CD14-positive monocyte (primary cell): Measurements from ENCODE around the gene AGBL2. TPM values are rescaled to one million over a fixed set of nuclear protein-coding genes. Genes with fewer than 3 reads are reported as not detected.

Experiments
- DNase-seq, 3 donors: peaks; one replicate each; pipeline ENCODE4 v3.0.0-alpha.2; 2011 to 2022
- H2AFZ ChIP-seq: 2 replicates; pipeline ENCODE4 v1.6.0; 2012; ENCODE audit warnings: mild to moderate bottlenecking, low read depth, low read length, inconsistent platforms; ENCODE audit not compliant: insufficient read depth, poor library complexity, severe bottlenecking
- H3K27ac ChIP-seq, 2 donors: 1 replicate in 1 of 2; 2 replicates in 1 of 2; pipeline ENCODE4 v1.5.1; 2012 to 2013; ENCODE audit warnings: low read length in 2 of 2, control low read depth in 1 of 2, inconsistent platforms in 1 of 2, low read depth in 1 of 2, mild to moderate bottlenecking in 1 of 2
- H3K27me3 ChIP-seq, 2 donors: one replicate each; pipeline versions ENCODE4 v1.6.0 to v1.6.1; 2011 to 2013; ENCODE audit warnings: low read length in 2 of 2; ENCODE audit not compliant: control insufficient read depth in 2 of 2, insufficient read depth in 2 of 2
- H3K36me3 ChIP-seq, 2 donors: replicated peaks in 1 of 2; 1 replicate in 1 of 2; 2 replicates in 1 of 2; pipeline versions ENCODE4 v1.5.1 to v1.6.1; 2012 to 2013; ENCODE audit warnings: low read length in 2 of 2, control low read depth in 1 of 2, inconsistent platforms in 1 of 2, mild to moderate bottlenecking in 1 of 2; ENCODE audit not compliant: insufficient read depth in 2 of 2, control insufficient read depth in 1 of 2
- H3K4me1 ChIP-seq, 2 donors: 1 replicate in 1 of 2; 2 replicates in 1 of 2; pipeline versions ENCODE4 v1.5.1 to v1.6.1; 2012 to 2013; ENCODE audit warnings: low read length in 2 of 2, control low read depth in 1 of 2, inconsistent platforms in 1 of 2, mild to moderate bottlenecking in 1 of 2, moderate library complexity in 1 of 2; ENCODE audit not compliant: insufficient read depth in 2 of 2, control insufficient read depth in 1 of 2
- H3K4me2 ChIP-seq: replicated peaks from 2 replicates; pipeline ENCODE3; 2012; ENCODE audit warnings: low read length, moderate library complexity, mild to moderate bottlenecking; ENCODE audit not compliant: poor library complexity, severe bottlenecking; ENCODE audit errors: extremely low read depth
- H3K4me3 ChIP-seq, 3 experiments: fragments of 200-600 bp in 1 of 3; sonication (generic) in 1 of 3; replicated peaks in 1 of 3; 1 replicate in 2 of 3; 2 replicates in 1 of 3; pipeline ENCODE4 v1.5.1; 2011 to 2013; ENCODE audit warnings: low read length in 3 of 3, mild to moderate bottlenecking in 3 of 3, control low read depth in 2 of 3, low read depth in 2 of 3, inconsistent platforms in 1 of 3, moderate library complexity in 1 of 3
- H3K79me2 ChIP-seq: 2 replicates; pipeline ENCODE4 v1.6.0; 2012; ENCODE audit warnings: mild to moderate bottlenecking, control low read depth, inconsistent platforms, low read length, moderate library complexity; ENCODE audit not compliant: insufficient read depth
- H3K9ac ChIP-seq: 2 replicates; pipeline ENCODE4 v1.6.0; 2017; ENCODE audit warnings: low read length, mild to moderate bottlenecking; ENCODE audit not compliant: insufficient read depth, poor library complexity, severe bottlenecking
- H3K9me3 ChIP-seq, 2 donors: replicated peaks in 1 of 2; 1 replicate in 1 of 2; 2 replicates in 1 of 2; pipeline versions ENCODE4 v1.5.1 to v1.6.1; 2012 to 2013; ENCODE audit warnings: low read length in 2 of 2, control low read depth in 1 of 2; ENCODE audit not compliant: control insufficient read depth in 1 of 2, insufficient read depth in 1 of 2
- H4K20me1 ChIP-seq: 2 replicates; pipeline ENCODE4 v1.6.0; 2012; ENCODE audit warnings: mild to moderate bottlenecking, low read length, control low read depth, moderate library complexity; ENCODE audit not compliant: insufficient read depth
- H3K27ac Mint-ChIP-seq, 7 donors: one replicate each; pipeline ENCODE4 v1.8.0; 2020; ENCODE audit warnings: mild to moderate bottlenecking in 7 of 7, mixed read lengths in 7 of 7, moderate library complexity in 6 of 7, inconsistent platforms in 2 of 7
- H3K27me3 Mint-ChIP-seq, 3 donors: one replicate each; pipeline ENCODE4 v1.8.0; 2021 to 2022; ENCODE audit warnings: low read depth in 3 of 3, mild to moderate bottlenecking in 3 of 3, mixed read lengths in 3 of 3, moderate library complexity in 3 of 3, inconsistent platforms in 1 of 3
- H3K36me3 Mint-ChIP-seq, 2 donors: one replicate each; pipeline ENCODE4 v1.8.0; 2020; ENCODE audit warnings: mixed read lengths in 2 of 2, inconsistent platforms in 1 of 2, mild to moderate bottlenecking in 1 of 2
- H3K4me1 Mint-ChIP-seq: one replicate; pipeline ENCODE4 v1.8.0; 2020; ENCODE audit warnings: mild to moderate bottlenecking, mixed read lengths
- H3K4me3 Mint-ChIP-seq, 2 donors: one replicate each; pipeline ENCODE4 v1.8.0; 2020; ENCODE audit warnings: mild to moderate bottlenecking in 2 of 2, mixed read lengths in 2 of 2, moderate library complexity in 1 of 2
- H3K9me3 Mint-ChIP-seq, 7 donors: one replicate each; pipeline ENCODE4 v1.8.0; 2020 to 2022; ENCODE audit warnings: mixed read lengths in 7 of 7, mild to moderate bottlenecking in 6 of 7, moderate library complexity in 6 of 7, inconsistent platforms in 2 of 7
- CTCF ChIP-seq: fragments of 200-600 bp; IDR thresholded peaks from one replicate; pipeline ENCODE4 v1.8.0; 2022; ENCODE audit warnings: antibody characterized with exemption, mild to moderate bottlenecking
- WGBS: methylation state at CpG from one replicate; pipeline ENCODE4 v1.1.5; 2013; ENCODE audit warnings: missing lambda C conversion rate; ENCODE audit not compliant: insufficient coverage; 5-methylcytosine and 5-hydroxymethylcytosine counted together
- intact Hi-C, 2 donors: fragments of 100-400 bp; cut with micrococcal nuclease; formaldehyde crosslinking; loops; one replicate each; pipeline versions ENCODE4 v1.15.0 to v1.15.1; 2023
- polyA plus RNA-seq, 3 donors: library from polyadenylated mRNA; depleted of rRNA in 1 of 3; unstranded in 2 of 3; stranded (reverse) in 1 of 3; fragments of 300-500 nt in 2 of 3; fragments of >200 nt in 1 of 3; fragmentation: Illumina TruSeq in 2 of 3; gene quantifications; 1 replicate in 2 of 3; 2 replicates in 1 of 3; pipeline ENCODE4 v1.2.3, GENCODE V29; 2012 to 2021

Gene AGBL2
- polyA plus RNA-seq, 3 donors = 0.93 TPM; not detected in 2

- H3K9ac ChIP-seq = no peak overlapping the region
- no peak overlapping the region for H2AFZ ChIP-seq
- H3K4me2 ChIP-seq = no peak overlapping the region
- H3K27me3 ChIP-seq = no peaks in the 10 kb centered on the region
- Mint-ChIP-seq H3K27ac (no peak overlapping the region), H3K4me3 (no peak overlapping the region), H3K36me3 (peaks cover 30 to 55% of the 10 kb centered on the region in 2 donors), H3K27me3 (peaks cover 0 to 2% (median 0%) of the 10 kb centered on the region in 3 donors), H3K4me1 (peaks cover 15% of the 10 kb centered on the region), H3K9me3 (no peaks in the 10 kb centered on the region)
- peaks cover 12% of the 10 kb centered on the region in 2 donors for H3K4me1 ChIP-seq
- no peak overlapping the region for H3K4me3 ChIP-seq
- DNase-seq = no peak
- no peaks in the 10 kb centered on the region for H3K9me3 ChIP-seq
- intact Hi-C loops = loop anchor here in 1 of 2 donors (10.0 kb wide), 1 partner anchor 310 kb away; no protein-coding TSS in a partner anchor
- H3K36me3 ChIP-seq = peaks cover 17 to 57% of the 10 kb centered on the region in 2 donors
- H3K27ac ChIP-seq = no peak overlapping the region
- H4K20me1 ChIP-seq = no peaks in the 10 kb centered on the region
- no peak for TF ChIP-seq CTCF
- H3K79me2 ChIP-seq = no peaks in the 10 kb centered on the region
These were observed 99.9 kb downstream of the AGBL2 start for GRCh38 chr11:47615249-47615648.

- intact Hi-C loops = loop anchor here in 1 of 2 donors (10.0 kb wide), 1 partner anchor 307 kb away; no protein-coding TSS in a partner anchor
- H3K4me1 ChIP-seq = peaks cover 12% of the 10 kb centered on the region in 2 donors
- WGBS = 0% methylated on average over 1 of the region's 6 CpGs
- H3K4me3 ChIP-seq = no peak overlapping the region
- no peaks in the 10 kb centered on the region for H3K9me3 ChIP-seq
- H3K9ac ChIP-seq = no peak overlapping the region
- peaks cover 15% of the 10 kb centered on the region for H3K4me1 Mint-ChIP-seq
- H3K36me3 ChIP-seq = peaks cover 0 to 28% of the 10 kb centered on the region in 2 donors
- peaks cover 0 to 2% (median 1%) of the 10 kb centered on the region in 3 donors for H3K27me3 Mint-ChIP-seq
- peaks cover 14 to 29% of the 10 kb centered on the region in 2 donors for H3K36me3 Mint-ChIP-seq
- peak; percentile 20 to 36 (median 30) for DNase-seq
- peak overlapping the region in 1 of 2 donors; percentile 1 for H3K27ac ChIP-seq
- no peaks in the 10 kb centered on the region for H3K79me2 ChIP-seq
- peak overlapping the region; percentile 20 for H3K4me2 ChIP-seq
- no peaks in the 10 kb centered on the region for H4K20me1 ChIP-seq
- H3K9me3 Mint-ChIP-seq = no peaks in the 10 kb centered on the region
- H3K27me3 ChIP-seq = no peaks in the 10 kb centered on the region
- no peak overlapping the region for H2AFZ ChIP-seq
- no peak for TF ChIP-seq CTCF
- H3K4me3 Mint-ChIP-seq = peak overlapping the region; percentile 31 to 59
- H3K27ac Mint-ChIP-seq = peak overlapping the region in 2 of 7 donors; percentile 74 to 77
These were observed 103.8 kb downstream of the AGBL2 start for GRCh38 chr11:47611348-47611794.
